ENCODE measurements around the gene CBX7. TPM values are rescaled to one million over a fixed set of nuclear protein-coding genes. Genes with fewer than 3 reads are reported as not detected.

Gene CBX7
- total RNA-seq, 1 donor from 2014 or later = 51.1 TPM

GRCh38 chr22:39081598-39081997 is 70.9 kb downstream of the CBX7 start:
- TF ChIP-seq CTCF (IDR thresholded peaks at IDR 0.05) = no peak
- no peak overlapping the region for H3K27ac ChIP-seq
- ATAC-seq (no peak), DNase-seq (peak; percentile 27)
- H3K27me3 ChIP-seq (ENCODE audit: low read depth) = no peaks in the 10 kb centered on the region
- H3K4me1 ChIP-seq = peaks cover 12% of the 10 kb centered on the region
- intact Hi-C loops (cut with DNase I) = no loop called here
- H3K36me3 ChIP-seq = peaks cover 19% of the 10 kb centered on the region
- no peak overlapping the region for H3K4me3 ChIP-seq
- no peaks in the 10 kb centered on the region for H3K9me3 ChIP-seq

GRCh38 chr22:39081016-39081415 is 71.5 kb downstream of the CBX7 start:
- Histone ChIP-seq H3K27ac (no peak overlapping the region), H3K36me3 (peaks cover 19% of the 10 kb centered on the region), H3K9me3 (no peaks in the 10 kb centered on the region), H3K27me3 (ENCODE audit: low read depth) (no peaks in the 10 kb centered on the region), H3K4me1 (peaks cover 12% of the 10 kb centered on the region), H3K4me3 (no peak overlapping the region)
- no peak for TF ChIP-seq CTCF (IDR thresholded peaks at IDR 0.05)
- DNase-seq (peak; percentile 14), ATAC-seq (no peak)
- intact Hi-C loops (cut with DNase I) = no loop called here

Other genes starting within 250 kb of the CBX7 start
- 14.2 TPM for gene APOBEC3A, start 195.1 kb downstream of the CBX7 start, total RNA-seq
- gene APOBEC3B, start 170.3 kb downstream of the CBX7 start, total RNA-seq = 1.0 TPM
- gene APOBEC3C, start 138.4 kb downstream of the CBX7 start, total RNA-seq = 27.8 TPM
- gene APOBEC3D, start 131.6 kb downstream of the CBX7 start, total RNA-seq = 3.0 TPM
- 9.5 TPM for gene APOBEC3F, start 111.8 kb downstream of the CBX7 start, total RNA-seq
- 19.2 TPM for gene APOBEC3G, start 75.4 kb downstream of the CBX7 start, total RNA-seq
- 1.9 TPM for gene APOBEC3H, start 55.4 kb downstream of the CBX7 start, total RNA-seq
- gene PDGFB, start 92.3 kb upstream of the CBX7 start, total RNA-seq = 30.5 TPM
- 1,467 TPM for gene RPL3, start 166.9 kb upstream of the CBX7 start, total RNA-seq
- gene SYNGR1, start 197.3 kb upstream of the CBX7 start, total RNA-seq = 13.4 TPM
- 27.2 TPM for gene TAB1, start 247.1 kb upstream of the CBX7 start, total RNA-seq